Liver (tissue), 9 donors: Measurements from ENCODE around the gene DIAPH2. TPM values are rescaled to one million over a fixed set of nuclear protein-coding genes. Genes with fewer than 3 reads are reported as not detected.

Source experiments
- DNase-seq: peaks from one replicate; pipeline ENCODE4 v3.0.0-alpha.2; 2017; ENCODE audit warnings: low spot score
- H3K27ac ChIP-seq, 2 donors: one replicate each; pipeline ENCODE4 v1.7.0; 2013; ENCODE audit warnings: inconsistent platforms in 2 of 2, low read length in 2 of 2, control low read depth in 1 of 2, low read depth in 1 of 2, mild to moderate bottlenecking in 1 of 2
- H3K27me3 ChIP-seq, 4 donors: one replicate each; pipeline versions ENCODE4 v1.6.1 to v1.7.0; 2013; ENCODE audit warnings: low read length in 3 of 4, inconsistent platforms in 1 of 4, mild to moderate bottlenecking in 1 of 4, moderate library complexity in 1 of 4; ENCODE audit not compliant: control insufficient read depth in 4 of 4, insufficient read depth in 4 of 4
- H3K36me3 ChIP-seq, 4 donors: one replicate each; pipeline versions ENCODE4 v1.6.1 to v1.7.0; 2013; ENCODE audit warnings: low read length in 3 of 4, mild to moderate bottlenecking in 3 of 4, low read depth in 1 of 4, moderate library complexity in 1 of 4; ENCODE audit not compliant: control insufficient read depth in 4 of 4, insufficient read depth in 3 of 4
- H3K4me1 ChIP-seq, 4 donors: one replicate each; pipeline versions ENCODE4 v1.6.1 to v1.7.0; 2013; ENCODE audit warnings: low read length in 3 of 4, mild to moderate bottlenecking in 3 of 4, moderate library complexity in 1 of 4; ENCODE audit not compliant: control insufficient read depth in 4 of 4, insufficient read depth in 4 of 4
- H3K4me3 ChIP-seq, 3 donors: one replicate each; pipeline versions ENCODE4 v1.6.1 to v1.7.0; 2013; ENCODE audit warnings: low read length in 3 of 3, control low read depth in 1 of 3, low read depth in 1 of 3, mild to moderate bottlenecking in 1 of 3
- H3K9ac ChIP-seq, 2 donors: one replicate each; pipeline ENCODE4 v1.7.0; 2013; ENCODE audit warnings: low read length in 2 of 2, mild to moderate bottlenecking in 2 of 2, moderate library complexity in 2 of 2, control low read depth in 1 of 2, low read depth in 1 of 2
- H3K9me3 ChIP-seq, 4 donors: one replicate each; pipeline versions ENCODE4 v1.6.1 to v1.7.0; 2013; ENCODE audit warnings: low read length in 3 of 4; ENCODE audit not compliant: control insufficient read depth in 4 of 4
- EGR1 ChIP-seq, 2 donors: IDR thresholded peaks; 2 replicates each; pipeline ENCODE4 v1.6.1; 2016 to 2018; ENCODE audit warnings: antibody characterized with exemption in 2 of 2, low read depth in 2 of 2
- FOXA1 ChIP-seq: IDR thresholded peaks from 2 replicates; pipeline ENCODE4 v1.6.1; 2016; ENCODE audit warnings: antibody characterized with exemption
- FOXA2 ChIP-seq: IDR thresholded peaks from 2 replicates; pipeline ENCODE4 v1.6.1; 2016; ENCODE audit warnings: antibody characterized with exemption
- GABPA ChIP-seq, 2 donors: IDR thresholded peaks in 1 of 2; conservative IDR thresholded peaks in 1 of 2; 2 replicates each; pipeline ENCODE4 v1.6.1; 2016; ENCODE audit warnings: antibody characterized with exemption in 2 of 2, mild to moderate bottlenecking in 1 of 2, moderate library complexity in 1 of 2
- HNF4A ChIP-seq, 2 donors: conservative IDR thresholded peaks; 2 replicates each; pipeline ENCODE4 v1.6.1; 2016; ENCODE audit warnings: antibody characterized with exemption in 2 of 2, mild to moderate bottlenecking in 2 of 2
- HNF4G ChIP-seq: IDR thresholded peaks from 2 replicates; pipeline ENCODE4 v1.6.1; 2016; ENCODE audit warnings: antibody characterized with exemption
- RAD21 ChIP-seq, 2 donors: IDR thresholded peaks; 2 replicates each; pipeline ENCODE4 v1.6.1; 2016; ENCODE audit warnings: antibody characterized with exemption in 2 of 2, mild to moderate bottlenecking in 2 of 2
- RXRA ChIP-seq, 2 donors: IDR thresholded peaks; 2 replicates each; pipeline ENCODE4 v1.6.1; 2017 to 2018; ENCODE audit warnings: antibody characterized with exemption in 2 of 2, mild to moderate bottlenecking in 1 of 2
- SP1 ChIP-seq: IDR thresholded peaks from 2 replicates; pipeline ENCODE4 v1.6.1; 2018; ENCODE audit warnings: antibody characterized with exemption, mild to moderate bottlenecking
- YY1 ChIP-seq: IDR thresholded peaks from 2 replicates; pipeline ENCODE4 v1.6.1; 2016; ENCODE audit warnings: antibody characterized with exemption, mild to moderate bottlenecking
- WGBS: extraction: QIAGEN DNeasy Blood & Tissue Kit; methylation state at CpG from one replicate; pipeline ENCODE4 v1.1.7; 2013; 5-methylcytosine and 5-hydroxymethylcytosine counted together
- polyA plus RNA-seq, 2 donors: library from polyadenylated mRNA; stranded (reverse) in 1 of 2; unstranded in 1 of 2; fragments of 200-250 nt in 1 of 2; fragments of >200 nt in 1 of 2; fragmentation: Nextera tagmentation in 1 of 2; extraction: Ambion mirVana in 1 of 2; gene quantifications; one replicate each; pipeline versions ENCODE4 v1.2.1 to v1.2.3, GENCODE V29; 2013 to 2015
- total RNA-seq, 2 donors: library from RNA; depleted of rRNA; stranded (reverse); fragments of >200 nt; gene quantifications; one replicate each; pipeline ENCODE4 v1.2.3, GENCODE V29; 2014
- TF ChIP-seq, protein P1 (sequence below): IDR thresholded peaks from 2 replicates; pipeline ENCODE4 v1.6.1; 2016; ENCODE audit warnings: antibody characterized with exemption
- TF ChIP-seq, protein P2 (sequence below): fragments of 150-350 bp; IDR thresholded peaks from 2 replicates; pipeline ENCODE4 v1.5.1; 2017; ENCODE audit warnings: improper control_type of control experiment, low read depth, low read length; ENCODE audit not compliant: missing input control
- TF ChIP-seq, protein P3 (sequence below): IDR thresholded peaks from 2 replicates; pipeline ENCODE4 v1.6.1; 2016; ENCODE audit warnings: antibody characterized with exemption
- TF ChIP-seq, protein P4 (sequence below): IDR thresholded peaks from 2 replicates; pipeline ENCODE4 v1.6.1; 2016; ENCODE audit warnings: antibody characterized with exemption
- TF ChIP-seq, protein P5 (sequence below): IDR thresholded peaks from 2 replicates; pipeline ENCODE4 v1.6.1; 2016; ENCODE audit warnings: antibody characterized with exemption, mild to moderate bottlenecking
- donor health status: healthy.
- donor health status: healthy.
- donor health status: healthy.
- donor health status: healthy.
- donor health status: healthy.

Gene DIAPH2
- total and polyA plus RNA-seq, 4 donors: 2.7 to 16.6 (median 5.3) TPM

DNA sequence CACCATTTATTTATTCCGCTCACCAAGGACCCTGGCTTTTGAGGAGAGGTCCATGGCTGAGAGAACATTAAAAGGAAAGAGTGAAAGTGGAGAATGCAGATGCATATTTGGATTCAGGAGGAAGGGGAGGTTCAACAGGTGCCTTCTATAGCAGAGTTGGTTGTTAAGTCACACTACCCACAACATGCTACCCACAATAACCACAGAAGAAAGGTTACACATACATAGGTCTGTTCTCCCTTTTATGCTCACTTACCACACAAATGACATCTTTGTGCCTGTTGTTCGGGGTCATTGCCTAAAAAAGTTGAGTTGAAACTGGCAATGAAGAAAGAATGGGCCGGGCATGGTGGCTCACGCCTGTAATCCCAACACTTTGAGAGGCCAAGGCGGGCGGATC is 786.4 kb downstream of the DIAPH2 start:
- Histone ChIP-seq H3K27ac (no peak overlapping the region), H3K4me1 (no peaks in the 10 kb centered on the region), H3K4me3 (no peak overlapping the region), H3K27me3 (no peaks in the 10 kb centered on the region), H3K9me3 (no peaks in the 10 kb centered on the region), H3K36me3 (no peaks in the 10 kb centered on the region), H3K9ac (no peak overlapping the region)
- TF ChIP-seq HNF4G (no peak), RAD21 (IDR thresholded peaks at IDR 0.05) (no peak), SP1 (no peak), YY1 (no peak), HNF4A (conservative IDR thresholded peaks at IDR 0.05) (no peak), GABPA (IDR thresholded peaks at IDR 0.05 in 1 of 2, conservative IDR thresholded peaks at IDR 0.05 in 1 of 2) (no peak), EGR1 (IDR thresholded peaks at IDR 0.05; ENCODE audit: low read depth in 2 of 2) (no peak)
- TF ChIP-seq, protein P1, sequence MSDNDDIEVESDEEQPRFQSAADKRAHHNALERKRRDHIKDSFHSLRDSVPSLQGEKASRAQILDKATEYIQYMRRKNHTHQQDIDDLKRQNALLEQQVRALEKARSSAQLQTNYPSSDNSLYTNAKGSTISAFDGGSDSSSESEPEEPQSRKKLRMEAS: no peak
- TF ChIP-seq, protein P2, sequence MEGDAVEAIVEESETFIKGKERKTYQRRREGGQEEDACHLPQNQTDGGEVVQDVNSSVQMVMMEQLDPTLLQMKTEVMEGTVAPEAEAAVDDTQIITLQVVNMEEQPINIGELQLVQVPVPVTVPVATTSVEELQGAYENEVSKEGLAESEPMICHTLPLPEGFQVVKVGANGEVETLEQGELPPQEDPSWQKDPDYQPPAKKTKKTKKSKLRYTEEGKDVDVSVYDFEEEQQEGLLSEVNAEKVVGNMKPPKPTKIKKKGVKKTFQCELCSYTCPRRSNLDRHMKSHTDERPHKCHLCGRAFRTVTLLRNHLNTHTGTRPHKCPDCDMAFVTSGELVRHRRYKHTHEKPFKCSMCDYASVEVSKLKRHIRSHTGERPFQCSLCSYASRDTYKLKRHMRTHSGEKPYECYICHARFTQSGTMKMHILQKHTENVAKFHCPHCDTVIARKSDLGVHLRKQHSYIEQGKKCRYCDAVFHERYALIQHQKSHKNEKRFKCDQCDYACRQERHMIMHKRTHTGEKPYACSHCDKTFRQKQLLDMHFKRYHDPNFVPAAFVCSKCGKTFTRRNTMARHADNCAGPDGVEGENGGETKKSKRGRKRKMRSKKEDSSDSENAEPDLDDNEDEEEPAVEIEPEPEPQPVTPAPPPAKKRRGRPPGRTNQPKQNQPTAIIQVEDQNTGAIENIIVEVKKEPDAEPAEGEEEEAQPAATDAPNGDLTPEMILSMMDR: no peak
- 91% methylated on average over 6 of the region's 6 CpGs for WGBS
- DNase-seq: no peak

DNA sequence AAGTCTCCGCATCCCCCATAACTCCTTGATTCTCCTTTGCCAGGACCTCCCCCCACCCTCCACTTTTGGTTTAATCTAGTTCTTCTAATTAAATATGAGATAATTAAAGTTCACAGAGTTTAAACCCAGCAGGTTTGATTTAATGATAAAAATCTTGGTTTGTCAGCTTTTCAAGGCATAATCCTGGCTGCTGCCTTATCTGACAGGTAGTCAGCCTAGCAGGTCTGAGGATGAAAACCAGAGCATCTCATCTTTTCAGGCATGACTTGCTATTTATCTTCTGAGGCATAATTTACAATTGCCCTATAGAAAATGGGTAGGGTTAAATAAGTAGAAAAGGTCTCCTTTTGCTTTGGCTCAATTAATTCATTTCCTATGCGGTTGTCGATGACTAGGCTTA is 790.3 kb downstream of the DIAPH2 start:
- Histone ChIP-seq H3K27ac (no peak overlapping the region), H3K9ac (no peak overlapping the region), H3K27me3 (no peaks in the 10 kb centered on the region), H3K4me3 (no peak overlapping the region), H3K4me1 (no peaks in the 10 kb centered on the region), H3K36me3 (no peaks in the 10 kb centered on the region), H3K9me3 (no peaks in the 10 kb centered on the region)
- no peak for TF ChIP-seq RXRA (IDR thresholded peaks at IDR 0.05)
- TF ChIP-seq, protein P3, sequence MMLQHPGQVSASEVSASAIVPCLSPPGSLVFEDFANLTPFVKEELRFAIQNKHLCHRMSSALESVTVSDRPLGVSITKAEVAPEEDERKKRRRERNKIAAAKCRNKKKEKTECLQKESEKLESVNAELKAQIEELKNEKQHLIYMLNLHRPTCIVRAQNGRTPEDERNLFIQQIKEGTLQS: no peak
- TF ChIP-seq, protein P4, sequence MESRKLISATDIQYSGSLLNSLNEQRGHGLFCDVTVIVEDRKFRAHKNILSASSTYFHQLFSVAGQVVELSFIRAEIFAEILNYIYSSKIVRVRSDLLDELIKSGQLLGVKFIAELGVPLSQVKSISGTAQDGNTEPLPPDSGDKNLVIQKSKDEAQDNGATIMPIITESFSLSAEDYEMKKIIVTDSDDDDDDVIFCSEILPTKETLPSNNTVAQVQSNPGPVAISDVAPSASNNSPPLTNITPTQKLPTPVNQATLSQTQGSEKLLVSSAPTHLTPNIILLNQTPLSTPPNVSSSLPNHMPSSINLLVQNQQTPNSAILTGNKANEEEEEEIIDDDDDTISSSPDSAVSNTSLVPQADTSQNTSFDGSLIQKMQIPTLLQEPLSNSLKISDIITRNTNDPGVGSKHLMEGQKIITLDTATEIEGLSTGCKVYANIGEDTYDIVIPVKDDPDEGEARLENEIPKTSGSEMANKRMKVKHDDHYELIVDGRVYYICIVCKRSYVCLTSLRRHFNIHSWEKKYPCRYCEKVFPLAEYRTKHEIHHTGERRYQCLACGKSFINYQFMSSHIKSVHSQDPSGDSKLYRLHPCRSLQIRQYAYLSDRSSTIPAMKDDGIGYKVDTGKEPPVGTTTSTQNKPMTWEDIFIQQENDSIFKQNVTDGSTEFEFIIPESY: no peak
- TF ChIP-seq RAD21 (IDR thresholded peaks at IDR 0.05): no peak
- no peak for TF ChIP-seq FOXA1
- TF ChIP-seq FOXA2: no peak
- TF ChIP-seq, protein P5, sequence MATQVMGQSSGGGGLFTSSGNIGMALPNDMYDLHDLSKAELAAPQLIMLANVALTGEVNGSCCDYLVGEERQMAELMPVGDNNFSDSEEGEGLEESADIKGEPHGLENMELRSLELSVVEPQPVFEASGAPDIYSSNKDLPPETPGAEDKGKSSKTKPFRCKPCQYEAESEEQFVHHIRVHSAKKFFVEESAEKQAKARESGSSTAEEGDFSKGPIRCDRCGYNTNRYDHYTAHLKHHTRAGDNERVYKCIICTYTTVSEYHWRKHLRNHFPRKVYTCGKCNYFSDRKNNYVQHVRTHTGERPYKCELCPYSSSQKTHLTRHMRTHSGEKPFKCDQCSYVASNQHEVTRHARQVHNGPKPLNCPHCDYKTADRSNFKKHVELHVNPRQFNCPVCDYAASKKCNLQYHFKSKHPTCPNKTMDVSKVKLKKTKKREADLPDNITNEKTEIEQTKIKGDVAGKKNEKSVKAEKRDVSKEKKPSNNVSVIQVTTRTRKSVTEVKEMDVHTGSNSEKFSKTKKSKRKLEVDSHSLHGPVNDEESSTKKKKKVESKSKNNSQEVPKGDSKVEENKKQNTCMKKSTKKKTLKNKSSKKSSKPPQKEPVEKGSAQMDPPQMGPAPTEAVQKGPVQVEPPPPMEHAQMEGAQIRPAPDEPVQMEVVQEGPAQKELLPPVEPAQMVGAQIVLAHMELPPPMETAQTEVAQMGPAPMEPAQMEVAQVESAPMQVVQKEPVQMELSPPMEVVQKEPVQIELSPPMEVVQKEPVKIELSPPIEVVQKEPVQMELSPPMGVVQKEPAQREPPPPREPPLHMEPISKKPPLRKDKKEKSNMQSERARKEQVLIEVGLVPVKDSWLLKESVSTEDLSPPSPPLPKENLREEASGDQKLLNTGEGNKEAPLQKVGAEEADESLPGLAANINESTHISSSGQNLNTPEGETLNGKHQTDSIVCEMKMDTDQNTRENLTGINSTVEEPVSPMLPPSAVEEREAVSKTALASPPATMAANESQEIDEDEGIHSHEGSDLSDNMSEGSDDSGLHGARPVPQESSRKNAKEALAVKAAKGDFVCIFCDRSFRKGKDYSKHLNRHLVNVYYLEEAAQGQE: no peak
- TF ChIP-seq YY1: no peak
- TF ChIP-seq HNF4G: no peak
- TF ChIP-seq GABPA (IDR thresholded peaks at IDR 0.05 in 1 of 2, conservative IDR thresholded peaks at IDR 0.05 in 1 of 2): no peak
- no peak for DNase-seq
- WGBS: 96% methylated on average over 3 of the region's 3 CpGs
